Lung (tissue), 12 donors: ENCODE data around the gene ZNF91. TPM values are rescaled to one million over a fixed set of nuclear protein-coding genes. Genes with fewer than 3 reads are reported as not detected.

Source experiments
- ATAC-seq: fragments of 200-7000 bp; cut with Tn5 transposase; one replicate; pipeline ENCODE4 v1.9.1; 2020; ENCODE audit warnings: moderate number of reproducible peaks; ENCODE audit not compliant: insufficient read depth, low FRiP score
- DNase-seq, 3 donors: peaks; one replicate each; pipeline ENCODE4 v3.0.0-alpha.2; 2013 to 2017
- H3K27ac ChIP-seq, 2 donors: one replicate each; pipeline ENCODE4 v1.5.1; 2013; ENCODE audit warnings: mild to moderate bottlenecking in 2 of 2, moderate library complexity in 2 of 2, control low read depth in 1 of 2, inconsistent platforms in 1 of 2, low read depth in 1 of 2, low read length in 1 of 2
- H3K27me3 ChIP-seq, 3 donors: one replicate each; pipeline ENCODE4 v1.5.1; 2013; ENCODE audit warnings: low read length in 2 of 3; ENCODE audit not compliant: control insufficient read depth in 3 of 3, insufficient read depth in 3 of 3
- H3K36me3 ChIP-seq, 4 donors: one replicate each; pipeline ENCODE4 v1.5.1; 2013; ENCODE audit warnings: low read length in 4 of 4, mild to moderate bottlenecking in 1 of 4, moderate library complexity in 1 of 4; ENCODE audit not compliant: control insufficient read depth in 4 of 4, insufficient read depth in 4 of 4
- H3K4me1 ChIP-seq, 5 donors: one replicate each; pipeline ENCODE4 v1.5.1; 2013; ENCODE audit warnings: low read length in 5 of 5, mild to moderate bottlenecking in 2 of 5, moderate library complexity in 1 of 5; ENCODE audit not compliant: control insufficient read depth in 5 of 5, insufficient read depth in 5 of 5
- H3K4me3 ChIP-seq: one replicate; pipeline ENCODE4 v1.5.1; 2013; ENCODE audit warnings: mild to moderate bottlenecking, control low read depth, moderate library complexity
- H3K9ac ChIP-seq, 2 donors: one replicate each; pipeline ENCODE4 v1.5.1; 2013; ENCODE audit warnings: low read length in 2 of 2, control low read depth in 1 of 2; ENCODE audit not compliant: insufficient read depth in 1 of 2
- H3K9me3 ChIP-seq, 4 donors: one replicate each; pipeline ENCODE4 v1.5.1; 2013; ENCODE audit warnings: low read length in 3 of 4, mild to moderate bottlenecking in 1 of 4, moderate library complexity in 1 of 4; ENCODE audit not compliant: control insufficient read depth in 4 of 4, insufficient read depth in 3 of 4
- WGBS, 2 donors: extraction: QIAGEN DNeasy Blood & Tissue Kit; methylation state at CpG; one replicate each; pipeline ENCODE4 v1.1.7; 2013; 5-methylcytosine and 5-hydroxymethylcytosine counted together
- polyA plus RNA-seq, 2 donors: library from polyadenylated mRNA; stranded (reverse); fragments of 200-250 nt; gene quantifications; one replicate each; pipeline ENCODE4 v1.2.1, GENCODE V29; 2013
- total RNA-seq, 2 donors: library from RNA; depleted of rRNA in 1 of 2; stranded (reverse); fragments of >200 nt in 1 of 2; gene quantifications; one replicate each; pipeline ENCODE4 v1.2.1, GENCODE V29; 2014 to 2021
- TF ChIP-seq, protein P1 (sequence below): IDR thresholded peaks from 2 replicates; pipeline ENCODE4 v1.5.1; 2012; ENCODE audit warnings: mild to moderate bottlenecking; ENCODE audit errors: control extremely low read depth, extremely low read depth
- donor health status: control.
- donor health status: control.
- donor health status: Bipolar disorder and iron deficiency.
- donor health status: healthy.
- donor health status: DM: yes; HTN: yes; CAD: no.

Gene ZNF91
- total and polyA plus RNA-seq, 4 donors, result 5.0 to 172 (median 24.8) TPM

- Histone ChIP-seq H3K27me3 (no peaks in the 10 kb centered on the region), H3K9me3 (peaks cover 0 to 7% (median 0%) of the 10 kb centered on the region in 4 donors), H3K36me3 (no peaks in the 10 kb centered on the region), H3K4me1 (no peaks in the 10 kb centered on the region), H3K9ac (no peak overlapping the region), H3K4me3 (no peak overlapping the region), H3K27ac (no peak overlapping the region)
- WGBS, 2 donors, result 73 to 84% methylated on average over 4 of the region's 4 CpGs
- DNase-seq (no peak), ATAC-seq (no peak)
- TF ChIP-seq, protein P1, sequence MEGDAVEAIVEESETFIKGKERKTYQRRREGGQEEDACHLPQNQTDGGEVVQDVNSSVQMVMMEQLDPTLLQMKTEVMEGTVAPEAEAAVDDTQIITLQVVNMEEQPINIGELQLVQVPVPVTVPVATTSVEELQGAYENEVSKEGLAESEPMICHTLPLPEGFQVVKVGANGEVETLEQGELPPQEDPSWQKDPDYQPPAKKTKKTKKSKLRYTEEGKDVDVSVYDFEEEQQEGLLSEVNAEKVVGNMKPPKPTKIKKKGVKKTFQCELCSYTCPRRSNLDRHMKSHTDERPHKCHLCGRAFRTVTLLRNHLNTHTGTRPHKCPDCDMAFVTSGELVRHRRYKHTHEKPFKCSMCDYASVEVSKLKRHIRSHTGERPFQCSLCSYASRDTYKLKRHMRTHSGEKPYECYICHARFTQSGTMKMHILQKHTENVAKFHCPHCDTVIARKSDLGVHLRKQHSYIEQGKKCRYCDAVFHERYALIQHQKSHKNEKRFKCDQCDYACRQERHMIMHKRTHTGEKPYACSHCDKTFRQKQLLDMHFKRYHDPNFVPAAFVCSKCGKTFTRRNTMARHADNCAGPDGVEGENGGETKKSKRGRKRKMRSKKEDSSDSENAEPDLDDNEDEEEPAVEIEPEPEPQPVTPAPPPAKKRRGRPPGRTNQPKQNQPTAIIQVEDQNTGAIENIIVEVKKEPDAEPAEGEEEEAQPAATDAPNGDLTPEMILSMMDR, result no peak
Measured at GRCh38 chr19:23403581-23404324, 8.5 kb upstream of the ZNF91 start.

- peaks cover 0 to 7% (median 0%) of the 10 kb centered on the region in 4 donors for H3K9me3 ChIP-seq
- no peak overlapping the region for H3K4me3 ChIP-seq
- H3K27me3 ChIP-seq, result no peaks in the 10 kb centered on the region
- no peak overlapping the region for H3K9ac ChIP-seq
- no peak overlapping the region for H3K27ac ChIP-seq
- H3K4me1 ChIP-seq, result no peaks in the 10 kb centered on the region
- 83 to 86% methylated on average over 3 of the region's 3 CpGs for WGBS, 2 donors
- TF ChIP-seq, protein P1, result no peak
- no peaks in the 10 kb centered on the region for H3K36me3 ChIP-seq
- DNase-seq (no peak), ATAC-seq (no peak)
Measured at GRCh38 chr19:23403052-23403451, 7.8 kb upstream of the ZNF91 start.

DNA sequence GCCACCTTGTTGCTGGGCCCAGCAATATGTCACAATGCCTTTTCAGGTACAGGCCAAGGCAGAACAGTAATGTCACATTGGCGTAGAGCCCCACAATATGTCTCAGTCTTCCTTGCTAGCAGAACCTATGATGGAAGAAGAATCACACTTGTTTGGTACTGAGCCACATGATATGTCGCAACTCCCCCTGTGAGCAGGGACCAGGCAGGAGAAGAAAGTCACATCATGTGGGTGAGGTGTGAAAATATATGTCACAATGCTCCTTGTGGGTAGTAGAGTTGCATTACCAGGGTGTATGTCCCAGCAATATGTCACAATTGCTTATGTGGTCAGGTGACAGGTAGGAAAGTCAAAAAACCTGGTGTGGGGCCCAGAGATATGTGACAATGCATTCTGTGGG is 7.1 kb upstream of the ZNF91 start:
- Histone ChIP-seq H3K27ac (no peak overlapping the region), H3K36me3 (no peaks in the 10 kb centered on the region), H3K9me3 (peaks cover 0 to 7% (median 0%) of the 10 kb centered on the region in 4 donors), H3K9ac (no peak overlapping the region), H3K4me1 (no peaks in the 10 kb centered on the region), H3K4me3 (no peak overlapping the region), H3K27me3 (no peaks in the 10 kb centered on the region)
- TF ChIP-seq, protein P1, result no peak
- DNase-seq, result no peak
- no peak for ATAC-seq
- WGBS, 2 donors, result 87 to 91% methylated on average over 2 of the region's 2 CpGs

GRCh38 chr19:23401086-23401610 is 5.9 kb upstream of the ZNF91 start:
- Histone ChIP-seq H3K9me3 (peaks cover 0 to 7% (median 0%) of the 10 kb centered on the region in 4 donors), H3K36me3 (no peaks in the 10 kb centered on the region), H3K4me3 (no peak overlapping the region), H3K4me1 (no peaks in the 10 kb centered on the region), H3K9ac (no peak overlapping the region), H3K27me3 (no peaks in the 10 kb centered on the region), H3K27ac (no peak overlapping the region)
- ATAC-seq (no peak), DNase-seq (no peak)
- TF ChIP-seq, protein P1, result no peak
- 91 to 95% methylated on average over 4 of the region's 4 CpGs for WGBS, 2 donors
